HepG2 (cell line): ENCODE data around the gene TFB1M. TPM values are rescaled to one million over a fixed set of nuclear protein-coding genes. Genes with fewer than 3 reads are reported as not detected.

Experiments
- ATAC-seq: fragments of 200-7000 bp; cut with Tn5 transposase; 3 replicates; pipeline ENCODE4 v1.9.1; 2020; ENCODE audit warnings: mild to moderate bottlenecking, moderate library complexity
- BruUV-seq: library from RNA; stranded (reverse); fragments of 400-500 nt; replicated peaks from 2 replicates; lab custom pipeline; 2021; lab: Mats Ljungman, UMichigan
- CTCF ChIA-PET: fragments of 300-600 bp; formaldehyde crosslinking; extraction: SDS; loops from one replicate; lab custom pipeline; 2021; ENCODE audit warnings: low total read pairs, inconsistent platforms, low intra/inter-chr PET ratio; lab: Yijun Ruan, JAX
- POLR2A ChIA-PET: fragments of 350-600 bp; sonication (Branson Sonifier 250); formaldehyde crosslinking; loops from one replicate; lab custom pipeline; 2020; ENCODE audit warnings: antibody characterized with exemption, inconsistent platforms; lab: Yijun Ruan, JAX
- DNase-seq: peaks from one replicate; pipeline ENCODE4 v3.0.0-alpha.2; 2015; ENCODE audit warnings: low spot score
- FAIRE-seq: peaks from 3 replicates; lab custom pipeline; 2011; peaks lifted over from hg19 to GRCh38; lab: Jason Lieb, UNC
- H2AFZ ChIP-seq: one replicate; pipeline ENCODE4 v1.6.1; 2011; ENCODE audit warnings: low read length, inconsistent platforms
- H3K27ac ChIP-seq: fragments of 300-600 bp; 3 replicates; pipeline ENCODE4 v1.8.0; 2011; ENCODE audit warnings: mixed run types, mild to moderate bottlenecking, mixed read lengths, low read length, inconsistent platforms; ENCODE audit not compliant: insufficient read depth; ENCODE audit errors: extremely low read length
- H3K27me3 ChIP-seq, 2 experiments: fragments of 200-600 bp in 1 of 2; 2 replicates in 1 of 2; 3 replicates in 1 of 2; pipeline versions ENCODE4 v1.6.0 to v1.8.0; 2011; ENCODE audit warnings: low read length in 2 of 2, mild to moderate bottlenecking in 2 of 2, moderate library complexity in 2 of 2, inconsistent platforms in 1 of 2; ENCODE audit not compliant: insufficient read depth in 2 of 2, control insufficient read depth in 1 of 2
- H3K36me3 ChIP-seq, 2 experiments: fragments of 200-600 bp in 1 of 2; replicated peaks in 1 of 2; 2 replicates in 1 of 2; 3 replicates in 1 of 2; pipeline versions ENCODE4 v1.5.1 to v1.8.0; 2011; ENCODE audit warnings: low read length in 2 of 2, inconsistent platforms in 1 of 2; ENCODE audit not compliant: insufficient read depth in 2 of 2, control insufficient read depth in 1 of 2
- H3K4me1 ChIP-seq: 2 replicates; pipeline ENCODE4 v1.5.1; 2012; ENCODE audit warnings: low read length, inconsistent platforms; ENCODE audit not compliant: insufficient read depth
- H3K4me2 ChIP-seq: 2 replicates; pipeline ENCODE4 v1.6.0; 2011; ENCODE audit warnings: low read depth, low read length, inconsistent platforms
- H3K4me3 ChIP-seq, 3 experiments: fragments of 200-600 bp in 1 of 3; sonication (generic), shearing (Covaris generic) in 1 of 3; replicated peaks in 1 of 3; 2 replicates each; pipeline ENCODE4 v1.5.1; 2011 to 2016; ENCODE audit warnings: low read length in 3 of 3, inconsistent platforms in 2 of 3, low read depth in 2 of 3, mild to moderate bottlenecking in 2 of 3, control low read depth in 1 of 3, mixed read lengths in 1 of 3; ENCODE audit not compliant: insufficient read depth in 1 of 3
- H3K79me2 ChIP-seq: one replicate; pipeline ENCODE4 v1.6.1; 2011; ENCODE audit warnings: low read length, inconsistent platforms; ENCODE audit not compliant: insufficient read depth
- H3K9ac ChIP-seq: 2 replicates; pipeline ENCODE4 v1.6.0; 2011; ENCODE audit warnings: mild to moderate bottlenecking, low read depth, low read length, inconsistent platforms; ENCODE audit not compliant: insufficient read depth
- H3K9me3 ChIP-seq: 2 replicates; pipeline ENCODE4 v1.5.1; 2012; ENCODE audit warnings: mild to moderate bottlenecking, low read length
- H4K20me1 ChIP-seq: 2 replicates; pipeline ENCODE4 v1.6.0; 2011; ENCODE audit warnings: inconsistent platforms, mild to moderate bottlenecking, low read length, moderate library complexity; ENCODE audit not compliant: insufficient read depth
- ATF1 ChIP-seq: IDR thresholded peaks from 2 replicates; pipeline ENCODE4 v1.6.1; 2016; ENCODE audit warnings: mild to moderate bottlenecking, control low read depth
- GMEB1 ChIP-seq: sonication (generic); formaldehyde crosslinking; IDR thresholded peaks from 2 replicates; pipeline ENCODE4 v1.5.1; 2020; ENCODE audit warnings: missing genetic modification reagents, mild to moderate bottlenecking, borderline replicate concordance
- JARID2 ChIP-seq: sonication (generic); formaldehyde crosslinking; IDR thresholded peaks from 2 replicates; pipeline ENCODE4 v1.8.1; 2023; ENCODE audit warnings: missing genetic modification reagents, inconsistent platforms; ENCODE audit not compliant: insufficient replicate concordance
- KAT8 ChIP-seq: IDR thresholded peaks from 2 replicates; pipeline ENCODE4 v1.6.1; 2016; ENCODE audit warnings: missing genetic modification reagents, missing compliant biosample characterization
- RFXAP ChIP-seq: sonication (generic); formaldehyde crosslinking; IDR thresholded peaks from 2 replicates; pipeline ENCODE4 v1.4.0; 2020; ENCODE audit warnings: missing genetic modification reagents, borderline replicate concordance
- SAFB2 ChIP-seq: sonication (generic); formaldehyde crosslinking; IDR thresholded peaks from 2 replicates; pipeline ENCODE4 v1.5.1; 2020; ENCODE audit warnings: missing genetic modification reagents, low read depth, mild to moderate bottlenecking, borderline replicate concordance
- SMAD3 ChIP-seq: sonication (generic); formaldehyde crosslinking; IDR thresholded peaks from 2 replicates; pipeline ENCODE4 v1.4.0; 2020; ENCODE audit warnings: missing genetic modification reagents
- ZBTB21 ChIP-seq: sonication (generic); formaldehyde crosslinking; IDR thresholded peaks from 2 replicates; pipeline ENCODE4 v1.4.0; 2020; ENCODE audit warnings: missing genetic modification reagents
- ZKSCAN1 ChIP-seq: fragments of 150-350 bp; IDR thresholded peaks from 2 replicates; pipeline ENCODE4 v1.6.1; 2014; ENCODE audit warnings: low read length
- ZNF281 ChIP-seq: sonication (generic); formaldehyde crosslinking; IDR thresholded peaks from 2 replicates; pipeline ENCODE4 v1.4.0; 2020; ENCODE audit warnings: missing genetic modification reagents, borderline replicate concordance
- ZNF362 ChIP-seq: sonication (generic); formaldehyde crosslinking; IDR thresholded peaks from 2 replicates; pipeline ENCODE4 v1.4.0; 2020; ENCODE audit warnings: missing genetic modification reagents, mild to moderate bottlenecking, borderline replicate concordance
- ZNF687 ChIP-seq: sonication (generic); formaldehyde crosslinking; IDR thresholded peaks from 2 replicates; pipeline ENCODE4 v1.5.1; 2020; ENCODE audit warnings: mild to moderate bottlenecking, missing genetic modification reagents, moderate library complexity
- ZNF709 ChIP-seq: sonication (generic); formaldehyde crosslinking; IDR thresholded peaks from 2 replicates; pipeline ENCODE4 v1.5.0; 2020; ENCODE audit warnings: mild to moderate bottlenecking, missing genetic modification reagents
- WGBS: methylation state at CpG from one replicate; pipeline ENCODE4 v1.1.6; 2017; ENCODE audit warnings: low lambda C conversion rate; 5-methylcytosine and 5-hydroxymethylcytosine counted together
- in situ Hi-C: cut with HindIII; loops from 2 replicates; pipeline ENCODE4 v1.10.0; 2017; ENCODE audit warnings: low pct_unique_long_range_greater_than_20kb; ENCODE audit not compliant: extremely low pct_ligation_motif_present
- intact Hi-C: fragments of 100-400 bp; cut with micrococcal nuclease; formaldehyde crosslinking; loops from one replicate; pipeline ENCODE4 v1.10.0; 2022; ENCODE audit not compliant: unreplicated experiment
- polyA plus RNA-seq, 8 experiments: library from polyadenylated mRNA; depleted of rRNA in 3 of 8; stranded (reverse) in 7 of 8; unstranded in 1 of 8; fragments of >200 nt; fragmentation: Illumina TruSeq in 4 of 8; extraction: Trizol in 4 of 8; gene quantifications; 2 replicates each; pipeline versions ENCODE4 v1.2.1 to v1.2.3, GENCODE V29; 2011 to 2016; ENCODE audit warnings: low read depth in 4 of 8, missing spikeins in 1 of 8, mixed read lengths in 1 of 8; ENCODE audit not compliant: insufficient read depth in 1 of 8
- total RNA-seq, 5 experiments: library from RNA; depleted of rRNA; stranded (reverse); fragments of >200 nt; fragmentation: Illumina TruSeq; extraction: Trizol; gene quantifications; 2 replicates each; pipeline ENCODE4 v1.2.3, GENCODE V29; 2016; ENCODE audit warnings: low read depth in 1 of 5

Gene TFB1M
- total and polyA plus RNA-seq, 2 of the 13 experiments (the other 11 are each of a cell fraction or from before 2014, with no cell fraction given): 91.4 to 122 TPM

GRCh38 chr6:155219858-155220301, 94.4 kb downstream of the TFB1M start:
- Histone ChIP-seq H3K4me3 (no peak overlapping the region), H3K9me3 (no peaks in the 10 kb centered on the region), H3K36me3 (no peaks in the 10 kb centered on the region), H3K27ac (no peak overlapping the region), H3K79me2 (no peaks in the 10 kb centered on the region), H4K20me1 (no peaks in the 10 kb centered on the region), H3K4me2 (no peak overlapping the region), H3K27me3 (no peaks in the 10 kb centered on the region), H3K9ac (no peak overlapping the region), H2AFZ (no peak overlapping the region), H3K4me1 (peaks cover 17% of the 10 kb centered on the region)
- 62% methylated on average over 5 of the region's 5 CpGs for WGBS
- POLR2A ChIA-PET: no interaction called here
- TF ChIP-seq SAFB2 (CRISPR knock-in tag) (no peak), JARID2 (CRISPR knock-in tag) (no peak), ZNF362 (CRISPR knock-in tag) (no peak), KAT8 (CRISPR knock-in tag) (no peak), ZKSCAN1 (no peak), RFXAP (CRISPR knock-in tag) (no peak), ZNF709 (CRISPR knock-in tag) (no peak), ZNF281 (CRISPR knock-in tag) (no peak), ATF1 (no peak), ZNF687 (CRISPR knock-in tag) (no peak), ZBTB21 (CRISPR knock-in tag) (no peak), GMEB1 (CRISPR knock-in tag) (no peak), SMAD3 (CRISPR knock-in tag) (no peak)
- in situ Hi-C loops (no loop called here), intact Hi-C loops (no loop called here)
- FAIRE-seq (no peak), DNase-seq (no peak), ATAC-seq (no peak)
- CTCF ChIA-PET: no interaction called here
- BruUV-seq: no TSS peak
